ENCODE measurements around the gene EIF4E3.

- TF ChIP-seq CTCF (IDR thresholded peaks at IDR 0.05) (no peak), EZH2phosphoT487 (IDR thresholded peaks at IDR 0.05) (no peak)
These were observed 74.8 kb downstream of the EIF4E3 start for GRCh38 chr3:71650372-71650771.
